ENCODE results near the gene GEMIN2. TPM values are rescaled to one million over a fixed set of nuclear protein-coding genes. Genes with fewer than 3 reads are reported as not detected.
"Not testable (repeated sequence)": the region's sequence is repeated elsewhere in the genome, so short reads cannot be mapped to it uniquely, and the experiment has no call there.

GEMIN2 gene
- total RNA-seq, 1 donor, result 17.0 TPM

GRCh38 chr14:39109893-39110715 lies 4.0 kb upstream of the GEMIN2 start:
- no peak for DNase-seq (ENCODE audit: low read depth in 2 of 3, low spot score in 2 of 3)

GRCh38 chr14:39113685-39114072 lies 444 bp upstream of the GEMIN2 start:
- DNase-seq (ENCODE audit: low read depth in 2 of 3, low spot score in 2 of 3), result no peak

GRCh38 chr14:39122330-39123138 lies 8.4 kb downstream of the GEMIN2 start:
- no peak for DNase-seq (ENCODE audit: low read depth in 2 of 3, low spot score in 2 of 3)

GRCh38 chr14:39137835-39138234 lies 23.7 kb downstream of the GEMIN2 start:
- DNase-seq (ENCODE audit: low read depth in 2 of 3, low spot score in 2 of 3), result not testable (repeated sequence)

GRCh38 chr14:39138440-39138839 lies 24.3 kb downstream of the GEMIN2 start:
- DNase-seq (ENCODE audit: low read depth in 2 of 3, low spot score in 2 of 3), result no peak

- DNase-seq (ENCODE audit: low read depth in 2 of 3, low spot score in 2 of 3), result no peak
Measured at GRCh38 chr14:39140170-39140569, 26.0 kb downstream of the GEMIN2 start.

- not testable (repeated sequence) for DNase-seq (ENCODE audit: low read depth in 2 of 3, low spot score in 2 of 3)
Measured at GRCh38 chr14:39141623-39142022, 27.5 kb downstream of the GEMIN2 start.

- DNase-seq (ENCODE audit: low read depth in 2 of 3, low spot score in 2 of 3), result not testable (repeated sequence)
Measured at GRCh38 chr14:39143226-39143625, 29.1 kb downstream of the GEMIN2 start.

GRCh38 chr14:39145266-39145966 lies 31.3 kb downstream of the GEMIN2 start:
- DNase-seq (ENCODE audit: low read depth in 2 of 3, low spot score in 2 of 3), result peak in 2 of 3 donors; percentile 29 to 33

GRCh38 chr14:39154594-39155189 lies 40.6 kb downstream of the GEMIN2 start:
- DNase-seq (ENCODE audit: low read depth in 2 of 3, low spot score in 2 of 3), result no peak

- DNase-seq (ENCODE audit: low read depth in 2 of 3, low spot score in 2 of 3), result no peak
Measured at GRCh38 chr14:39157491-39157890, 43.4 kb downstream of the GEMIN2 start.

- no peak for DNase-seq (ENCODE audit: low read depth in 2 of 3, low spot score in 2 of 3)
Measured at GRCh38 chr14:39158222-39158858, 44.2 kb downstream of the GEMIN2 start.

- no peak for DNase-seq (ENCODE audit: low read depth in 2 of 3, low spot score in 2 of 3)
Measured at GRCh38 chr14:39160494-39160893, 46.4 kb downstream of the GEMIN2 start.

- DNase-seq (ENCODE audit: low read depth in 2 of 3, low spot score in 2 of 3), result not testable (repeated sequence)
Measured at GRCh38 chr14:39167797-39168320, 53.7 kb downstream of the GEMIN2 start.

GRCh38 chr14:39168591-39168990 lies 54.5 kb downstream of the GEMIN2 start:
- DNase-seq (ENCODE audit: low read depth in 2 of 3, low spot score in 2 of 3), result no peak

GRCh38 chr14:39169541-39169900 lies 55.4 kb downstream of the GEMIN2 start:
- no peak for DNase-seq (ENCODE audit: low read depth in 2 of 3, low spot score in 2 of 3)

- DNase-seq (ENCODE audit: low read depth in 2 of 3, low spot score in 2 of 3), result no peak
Measured at GRCh38 chr14:39173198-39173597, 59.1 kb downstream of the GEMIN2 start.

- peak; percentile 91 to 100 (median 99) for DNase-seq (ENCODE audit: low read depth in 2 of 3, low spot score in 2 of 3)
Measured at GRCh38 chr14:39174560-39175444, 60.7 kb downstream of the GEMIN2 start, which contains the start of gene PNN. TSS of gene PNN (plus strand) at chr14:39175254. CDS start at chr14:39175280, 26 bp downstream.

All from hematopoietic multipotent progenitor cell (in vitro differentiated cells).